H1 (cell line): Measurements from ENCODE around the gene ATXN8OS. TPM values are rescaled to one million over a fixed set of nuclear protein-coding genes. Genes with fewer than 3 reads are reported as not detected.

Source experiments
- CTCF ChIA-PET: fragments of 300-600 bp; sonication (Branson Sonifier 250); formaldehyde crosslinking; loops from one replicate; lab custom pipeline; 2021; ENCODE audit not compliant: partially characterized antibody; lab: Charles Lee
- POLR2A ChIA-PET: fragments of 300-600 bp; sonication (Branson Sonifier 250); formaldehyde crosslinking; loops from one replicate; lab custom pipeline; 2021; ENCODE audit warnings: inconsistent platforms; ENCODE audit not compliant: partially characterized antibody; lab: Charles Lee
- DNase-seq, 2 experiments: peaks; one replicate each; pipeline versions ENCODE4 v3.0.0 to v3.0.0-alpha.2; 2010 to 2022; ENCODE audit warnings: low spot score in 2 of 2, low read depth in 1 of 2, mixed read lengths in 1 of 2
- FAIRE-seq: peaks from 2 replicates; lab custom pipeline; 2011; peaks lifted over from hg19 to GRCh38; lab: Jason Lieb, UNC
- H2AFZ ChIP-seq: 2 replicates; pipeline ENCODE4 v1.8.1; 2012; ENCODE audit warnings: low read length, inconsistent platforms
- H2AK5ac ChIP-seq: 2 replicates; pipeline ENCODE4 v1.6.1; 2013; ENCODE audit warnings: low read depth, low read length
- H2BK120ac ChIP-seq: replicated peaks from 2 replicates; pipeline ENCODE3; 2013; ENCODE audit warnings: low read depth, low read length, inconsistent platforms
- H2BK12ac ChIP-seq: 2 replicates; pipeline ENCODE4 v1.6.1; 2013; ENCODE audit warnings: low read depth, low read length
- H2BK15ac ChIP-seq: 2 replicates; pipeline ENCODE4 v1.6.1; 2013; ENCODE audit warnings: low read length
- H2BK20ac ChIP-seq: 2 replicates; pipeline ENCODE4 v1.6.1; 2013; ENCODE audit warnings: low read length
- H2BK5ac ChIP-seq: 2 replicates; pipeline ENCODE4 v1.6.1; 2013; ENCODE audit warnings: low read depth, low read length
- H3K14ac ChIP-seq: 2 replicates; pipeline ENCODE4 v1.6.1; 2013; ENCODE audit warnings: inconsistent platforms; ENCODE audit not compliant: insufficient read length
- H3K18ac ChIP-seq: 2 replicates; pipeline ENCODE4 v1.6.1; 2013; ENCODE audit warnings: low read length; ENCODE audit errors: extremely low read depth
- H3K23ac ChIP-seq: 2 replicates; pipeline ENCODE4 v1.6.1; 2013; ENCODE audit warnings: inconsistent platforms; ENCODE audit not compliant: insufficient read length
- H3K23me2 ChIP-seq: 2 replicates; pipeline ENCODE4 v1.6.1; 2013; ENCODE audit warnings: low read depth, low read length
- H3K27ac ChIP-seq: 2 replicates; pipeline ENCODE4 v1.6.1; 2011; ENCODE audit warnings: low read depth, low read length, inconsistent platforms
- H3K27me3 ChIP-seq, 4 experiments: replicated peaks in 1 of 4; 1 replicate in 1 of 4; 2 replicates in 3 of 4; pipeline versions ENCODE4 v1.6.1 to v1.8.1; 2011 to 2013; ENCODE audit warnings: low read length in 3 of 4, mild to moderate bottlenecking in 3 of 4, inconsistent platforms in 2 of 4, mixed read lengths in 2 of 4, moderate library complexity in 1 of 4; ENCODE audit not compliant: control insufficient read depth in 3 of 4, insufficient read depth in 3 of 4; ENCODE audit errors: extremely low read depth in 1 of 4
- H3K36me3 ChIP-seq, 4 experiments: 2 replicates each; pipeline versions ENCODE4 v1.6.1 to v1.8.1; 2011 to 2013; ENCODE audit warnings: mild to moderate bottlenecking in 4 of 4, low read length in 3 of 4, moderate library complexity in 2 of 4, control low read depth in 1 of 4, inconsistent platforms in 1 of 4; ENCODE audit not compliant: insufficient read depth in 4 of 4, control insufficient read depth in 2 of 4
- H3K4ac ChIP-seq: replicated peaks from 2 replicates; pipeline ENCODE3; 2013; ENCODE audit warnings: low read length, low read depth, mixed read lengths, inconsistent platforms; ENCODE audit not compliant: insufficient read length
- H3K4me1 ChIP-seq, 4 experiments: replicated peaks in 1 of 4; 1 replicate in 1 of 4; 2 replicates in 3 of 4; pipeline versions ENCODE4 v1.6.1 to v1.8.1; 2011 to 2013; ENCODE audit warnings: low read length in 3 of 4, inconsistent platforms in 2 of 4, mixed read lengths in 1 of 4; ENCODE audit not compliant: insufficient read depth in 4 of 4, control insufficient read depth in 3 of 4
- H3K4me2 ChIP-seq, 2 experiments: 2 replicates each; pipeline versions ENCODE4 v1.6.1 to v1.8.1; 2011 to 2013; ENCODE audit warnings: low read depth in 2 of 2, low read length in 2 of 2, control low read depth in 1 of 2, inconsistent platforms in 1 of 2, mild to moderate bottlenecking in 1 of 2; ENCODE audit not compliant: insufficient read depth in 1 of 2
- H3K4me3 ChIP-seq, 4 experiments: fragments of 200-600, 300-600 bp in 1 of 4; sonication (generic), shearing (Covaris generic), sonication (Bioruptor Twin) in 1 of 4; 2 replicates each; pipeline versions ENCODE4 v1.5.1 to v1.8.1; 2011 to 2016; ENCODE audit warnings: low read length in 4 of 4, low read depth in 3 of 4, control low read depth in 2 of 4, inconsistent platforms in 2 of 4, mild to moderate bottlenecking in 2 of 4, mixed read lengths in 1 of 4, moderate library complexity in 1 of 4; ENCODE audit not compliant: insufficient read depth in 2 of 4; ENCODE audit errors: extremely low read depth in 1 of 4
- H3K56ac ChIP-seq: replicated peaks from 2 replicates; pipeline ENCODE3; 2013; ENCODE audit warnings: low read depth, mild to moderate bottlenecking, mixed read lengths, low read length, inconsistent platforms; ENCODE audit not compliant: insufficient read length
- H3K79me1 ChIP-seq: 2 replicates; pipeline ENCODE4 v1.6.1; 2013; ENCODE audit warnings: low read depth, low read length, control low read depth
- H3K79me2 ChIP-seq, 2 experiments: 2 replicates each; pipeline versions ENCODE4 v1.6.1 to v1.8.1; 2012 to 2013; ENCODE audit warnings: low read length in 2 of 2, mild to moderate bottlenecking in 2 of 2, inconsistent platforms in 1 of 2; ENCODE audit not compliant: insufficient read depth in 2 of 2, control insufficient read depth in 1 of 2
- H3K9ac ChIP-seq, 4 experiments: replicated peaks in 1 of 4; 1 replicate in 1 of 4; 2 replicates in 3 of 4; pipeline versions ENCODE4 v1.6.1 to v1.8.1; 2011 to 2013; ENCODE audit warnings: low read depth in 3 of 4, low read length in 3 of 4, control low read depth in 2 of 4, mild to moderate bottlenecking in 2 of 4, moderate library complexity in 2 of 4, inconsistent platforms in 1 of 4; ENCODE audit errors: extremely low read depth in 1 of 4
- H3K9me3 ChIP-seq, 2 experiments: 2 replicates each; pipeline versions ENCODE4 v1.6.1 to v1.8.1; 2012 to 2013; ENCODE audit warnings: mild to moderate bottlenecking in 2 of 2, moderate library complexity in 2 of 2, control low read depth in 1 of 2, inconsistent platforms in 1 of 2, low read depth in 1 of 2, low read length in 1 of 2, mixed read lengths in 1 of 2; ENCODE audit not compliant: insufficient read depth in 2 of 2
- H4K20me1 ChIP-seq, 2 experiments: replicated peaks in 1 of 2; 2 replicates each; pipeline versions ENCODE3 to v1.8.1; 2011 to 2013; ENCODE audit warnings: inconsistent platforms in 2 of 2, low read length in 2 of 2, mild to moderate bottlenecking in 1 of 2; ENCODE audit not compliant: insufficient read depth in 2 of 2, control insufficient read depth in 1 of 2
- H4K5ac ChIP-seq: 2 replicates; pipeline ENCODE4 v1.6.1; 2013; ENCODE audit warnings: low read length, low read depth, mixed read lengths, inconsistent platforms; ENCODE audit not compliant: insufficient read length
- H4K8ac ChIP-seq: 2 replicates; pipeline ENCODE4 v1.8.0; 2013; ENCODE audit warnings: mild to moderate bottlenecking, moderate library complexity, low read length, inconsistent platforms; ENCODE audit not compliant: insufficient read depth; ENCODE audit errors: extremely low read depth
- H4K91ac ChIP-seq: replicated peaks from 2 replicates; pipeline ENCODE3; 2013; ENCODE audit warnings: low read length, mixed read lengths, inconsistent platforms; ENCODE audit not compliant: insufficient read length
- EGR1 ChIP-seq: IDR thresholded peaks from 2 replicates; pipeline ENCODE4 v1.6.1; 2011; ENCODE audit warnings: low read depth, low read length, borderline replicate concordance
- PHF8 ChIP-seq: fragments of 200-600 bp; sonication (generic); conservative IDR thresholded peaks from 2 replicates; pipeline ENCODE4 v1.7.1; 2012; ENCODE audit warnings: low read depth, mild to moderate bottlenecking, inconsistent platforms, low read length, moderate library complexity
- SP1 ChIP-seq: IDR thresholded peaks from 2 replicates; pipeline ENCODE4 v1.6.1; 2011; ENCODE audit warnings: low read depth, low read length
- WGBS, 2 experiments: shearing (Covaris generic) in 1 of 2; methylation state at CpG; one replicate each; pipeline versions ENCODE4 v1.1.6 to v1.1.7; 2013 to 2015; ENCODE audit warnings: low lambda C conversion rate in 2 of 2, mixed read lengths in 2 of 2, inconsistent platforms in 1 of 2, low coverage in 1 of 2, missing lambda C conversion rate in 1 of 2; ENCODE audit not compliant: insufficient replicate concordance in 2 of 2, insufficient coverage in 1 of 2, insufficient read length in 1 of 2; ENCODE audit errors: extremely low coverage in 1 of 2, missing lambda C conversion rate in 1 of 2; 5-methylcytosine and 5-hydroxymethylcytosine counted together
- polyA plus RNA-seq, 7 experiments: library from polyadenylated mRNA; depleted of rRNA in 3 of 7; stranded (reverse) in 5 of 7; unstranded in 2 of 7; fragments of >200 nt in 5 of 7; fragments of 200-250 nt in 2 of 7; gene quantifications; 1 replicate in 5 of 7; 2 replicates in 1 of 7; 4 replicates in 1 of 7; pipeline versions ENCODE4 v1.2.1 to v1.2.3, GENCODE V29; 2011 to 2013; ENCODE audit warnings: missing spikeins in 2 of 7, mixed read lengths in 2 of 7
- total RNA-seq: library from RNA; stranded (reverse); fragmentation: NEBNext Ultra II Directional; extraction: Animal tissue kit (Norgen Biotek cat#: 25700); gene quantifications from 2 replicates; pipeline ENCODE4 v1.2.1, GENCODE V29; 2021

Gene ATXN8OS
- total and polyA plus RNA-seq, 2 of the 8 experiments (the other 6 are each of a cell fraction or from before 2014, with no cell fraction given): not detected

- DNase-seq (no peak), FAIRE-seq (no peak)
- no peak overlapping the region for H2BK12ac ChIP-seq
- H2AFZ ChIP-seq: no peak overlapping the region
- H4K5ac ChIP-seq: no peak overlapping the region
- H2BK20ac ChIP-seq: no peak overlapping the region
- POLR2A ChIA-PET: interaction anchor here (1.3 kb wide), 1 partner anchor 19 kb away, joined by 3 read pairs; the partner anchor contains the start of genes ATXN8OS and KLHL1
- no peak overlapping the region for H2BK120ac ChIP-seq
- H2BK5ac ChIP-seq: no peak overlapping the region
- H3K23me2 ChIP-seq: no peaks in the 10 kb centered on the region
- H3K18ac ChIP-seq: no peak overlapping the region
- H3K36me3 ChIP-seq: no peaks in the 10 kb centered on the region
- H4K20me1 ChIP-seq: no peaks in the 10 kb centered on the region
- no peak overlapping the region for H2BK15ac ChIP-seq
- H3K23ac ChIP-seq: no peak overlapping the region
- no peak overlapping the region; a peak in 1 of 8 replicates for H3K4me3 ChIP-seq
- no peak for TF ChIP-seq EGR1
- TF ChIP-seq PHF8: no peak
- no peak for TF ChIP-seq SP1
- no peaks in the 10 kb centered on the region for H3K79me1 ChIP-seq
- WGBS, 2 experiments: 75% methylated on average over 2 of the region's 2 CpGs; no CpG with 5 or more reads in 1 of the 2 experiments
- no peak overlapping the region for H3K56ac ChIP-seq
- no peaks in the 10 kb centered on the region for H3K79me2 ChIP-seq
- no peak overlapping the region; the same call in 1 of the 2 replicates for H3K27ac ChIP-seq
- no peak overlapping the region for H3K14ac ChIP-seq
- peaks cover 0 to 4% (median 2%) of the 10 kb centered on the region in 4 experiments; a peak in 4 of 7 replicates for H3K4me1 ChIP-seq
- H3K9ac ChIP-seq: no peak overlapping the region
- no peaks in the 10 kb centered on the region for H3K27me3 ChIP-seq
- no peak overlapping the region for H4K8ac ChIP-seq
- no peaks in the 10 kb centered on the region for H3K9me3 ChIP-seq
- no peak overlapping the region for H2AK5ac ChIP-seq
- CTCF ChIA-PET: interaction anchor here (0.6 to 3.3 kb wide), 2 partner anchors 9 to 388 kb away, joined by 3 to 18 read pairs; no protein-coding TSS in a partner anchor
- peak overlapping the region in 1 of 2 experiments; percentile 45; a peak in 2 of 4 replicates for H3K4me2 ChIP-seq
- no peak overlapping the region for H3K4ac ChIP-seq
- H4K91ac ChIP-seq: no peak overlapping the region
Measured at GRCh38 chr13:70088926-70089325, 18.7 kb upstream of the ATXN8OS start.
